SIG-M5 (cell line): Measurements from ENCODE around the gene HPD.

Experiments used
- DNase-seq: peaks from one replicate; lab custom pipeline; 2025; lab: John Stamatoyannopoulos, UW

Gene HPD

GRCh38 chr12:121827351-121828099, 31.1 kb downstream of the HPD start:
- no peak for DNase-seq

- DNase-seq: no peak
Observed at GRCh38 chr12:121826318-121827150, 32.1 kb downstream of the HPD start.

- DNase-seq: no peak
Observed at GRCh38 chr12:121825041-121825523, 33.6 kb downstream of the HPD start.

- no peak for DNase-seq
Observed at GRCh38 chr12:121823727-121824115, 34.9 kb downstream of the HPD start.

GRCh38 chr12:121823101-121823726, 35.4 kb downstream of the HPD start:
- no peak for DNase-seq

GRCh38 chr12:121822393-121823100, 36.1 kb downstream of the HPD start:
- no peak for DNase-seq

GRCh38 chr12:121820056-121820455, 38.6 kb downstream of the HPD start:
- DNase-seq: no peak

- no peak for DNase-seq
Observed at GRCh38 chr12:121819212-121819949, 39.3 kb downstream of the HPD start.

GRCh38 chr12:121817648-121818043, 41.0 kb downstream of the HPD start:
- no peak for DNase-seq

- DNase-seq: no peak
Observed at GRCh38 chr12:121816925-121817647, 41.6 kb downstream of the HPD start.

- no peak for DNase-seq
Observed at GRCh38 chr12:121815263-121815662, 43.4 kb downstream of the HPD start.

GRCh38 chr12:121814429-121815119, 44.1 kb downstream of the HPD start:
- DNase-seq: no peak

- DNase-seq: no peak
Observed at GRCh38 chr12:121813951-121814350, 44.7 kb downstream of the HPD start.

- DNase-seq: no peak
Observed at GRCh38 chr12:121812921-121813896, 45.5 kb downstream of the HPD start.

GRCh38 chr12:121812320-121812871, 46.3 kb downstream of the HPD start:
- DNase-seq: no peak

GRCh38 chr12:121811434-121812319, 47.0 kb downstream of the HPD start:
- DNase-seq: no peak

- no peak for DNase-seq
Observed at GRCh38 chr12:121810833-121811433, 47.7 kb downstream of the HPD start.
